Spleen (tissue), 7 donors: ENCODE measurements around the gene UBE2V1.

ENCODE experiments used
- CTCF ChIP-seq, 11 experiments: fragments of 200-600 bp in 7 of 11; fragments of 450-650 bp in 4 of 11; sonication (generic) in 4 of 11; IDR thresholded peaks in 8 of 11; conservative IDR thresholded peaks in 3 of 11; 1 replicate in 7 of 11; 2 replicates in 4 of 11; pipeline versions ENCODE4 v1.4.0 to v1.8.0; 2016 to 2021; ENCODE audit warnings: antibody characterized with exemption in 11 of 11, inconsistent platforms in 4 of 11, mild to moderate bottlenecking in 1 of 11
- POLR2A ChIP-seq, 3 donors: fragments of 450-650 bp; IDR thresholded peaks; one replicate each; pipeline ENCODE4 v1.5.1; 2017; ENCODE audit warnings: antibody characterized with exemption in 3 of 3, mild to moderate bottlenecking in 1 of 3
- POLR2AphosphoS5 ChIP-seq, 3 donors: sonication (generic); formaldehyde crosslinking; IDR thresholded peaks; one replicate each; pipeline ENCODE4 v1.5.1; 2017; ENCODE audit warnings: antibody characterized with exemption in 3 of 3
- donor health status: DM: no; HTN: no; CAD: no; lungs with moderate emphysema.
- donor health status: DM: no; HTN: no; CAD: no.
- donor health status: DM: no; HTN: no; CAD: no.

- TF ChIP-seq CTCF (IDR thresholded peaks at IDR 0.05 in 8 of 11, conservative IDR thresholded peaks at IDR 0.05 in 3 of 11) = no peak
- TF ChIP-seq POLR2A (IDR thresholded peaks at IDR 0.05) = no peak
- TF ChIP-seq POLR2AphosphoS5 (IDR thresholded peaks at IDR 0.05) = no peak
These were observed 3.5 kb upstream of the UBE2V1 start for GRCh38 chr20:50116368-50116999.
